Measurements from ENCODE around the gene HNF1B.

Gene HNF1B

GRCh38 chr17:37702598-37702997 is 42.3 kb downstream of the HNF1B start:
- Histone ChIP-seq H3K27ac (no peak overlapping the region), H4K20me1 (ENCODE audit: insufficient read depth) (no peaks in the 10 kb centered on the region), H3K4me2 (no peak overlapping the region), H3K79me2 (ENCODE audit: insufficient read depth, low read depth) (no peaks in the 10 kb centered on the region), H3K36me3 (ENCODE audit: insufficient read depth) (no peaks in the 10 kb centered on the region), H3K9ac (no peak overlapping the region), H3K4me3 (IDR thresholded peaks at IDR 0.05; ENCODE audit: insufficient read depth, low read depth, low read length) (no peak overlapping the region), H3K27me3 (ENCODE audit: insufficient read depth, low read depth) (no peaks in the 10 kb centered on the region), H3K4me1 (ENCODE audit: low read depth, poor library complexity, severe bottlenecking) (no peaks in the 10 kb centered on the region), H2AFZ (ENCODE audit: low read depth) (no peak overlapping the region)
- TF ChIP-seq CTCF (conservative IDR thresholded peaks at IDR 0.05; ENCODE audit: low read depth, low read length), result no peak

GRCh38 chr17:37701496-37701898 is 43.4 kb downstream of the HNF1B start:
- Histone ChIP-seq H3K4me2 (no peak overlapping the region), H3K27ac (no peak overlapping the region), H4K20me1 (ENCODE audit: insufficient read depth) (no peaks in the 10 kb centered on the region), H3K4me1 (ENCODE audit: low read depth, poor library complexity, severe bottlenecking) (no peaks in the 10 kb centered on the region), H3K79me2 (ENCODE audit: insufficient read depth, low read depth) (no peaks in the 10 kb centered on the region), H3K9ac (no peak overlapping the region), H3K36me3 (ENCODE audit: insufficient read depth) (no peaks in the 10 kb centered on the region), H2AFZ (ENCODE audit: low read depth) (peak overlapping the region; percentile 20; the same call in 1 of the 2 replicates), H3K4me3 (IDR thresholded peaks at IDR 0.05; ENCODE audit: insufficient read depth, low read depth, low read length) (no peak overlapping the region), H3K27me3 (ENCODE audit: insufficient read depth, low read depth) (no peaks in the 10 kb centered on the region)
- TF ChIP-seq CTCF (conservative IDR thresholded peaks at IDR 0.05; ENCODE audit: low read depth, low read length), result peak; percentile 90

GRCh38 chr17:37700881-37701280 is 44.0 kb downstream of the HNF1B start:
- Histone ChIP-seq H2AFZ (ENCODE audit: low read depth) (no peak overlapping the region), H3K27ac (no peak overlapping the region), H3K79me2 (ENCODE audit: insufficient read depth, low read depth) (no peaks in the 10 kb centered on the region), H4K20me1 (ENCODE audit: insufficient read depth) (no peaks in the 10 kb centered on the region), H3K36me3 (ENCODE audit: insufficient read depth) (no peaks in the 10 kb centered on the region), H3K4me2 (no peak overlapping the region), H3K4me1 (ENCODE audit: low read depth, poor library complexity, severe bottlenecking) (no peaks in the 10 kb centered on the region), H3K9ac (no peak overlapping the region), H3K4me3 (IDR thresholded peaks at IDR 0.05; ENCODE audit: insufficient read depth, low read depth, low read length) (no peak overlapping the region), H3K27me3 (ENCODE audit: insufficient read depth, low read depth) (no peaks in the 10 kb centered on the region)
- TF ChIP-seq CTCF (conservative IDR thresholded peaks at IDR 0.05; ENCODE audit: low read depth, low read length), result no peak

- H3K27me3 ChIP-seq (ENCODE audit: insufficient read depth, low read depth), result no peaks in the 10 kb centered on the region
- TF ChIP-seq CTCF (conservative IDR thresholded peaks at IDR 0.05; ENCODE audit: low read depth, low read length), result no peak
- H3K9ac ChIP-seq, result no peak overlapping the region
- H3K4me1 ChIP-seq (ENCODE audit: low read depth, poor library complexity, severe bottlenecking), result no peaks in the 10 kb centered on the region
- no peaks in the 10 kb centered on the region for H4K20me1 ChIP-seq (ENCODE audit: insufficient read depth)
- H3K79me2 ChIP-seq (ENCODE audit: insufficient read depth, low read depth), result no peaks in the 10 kb centered on the region
- no peak overlapping the region for H2AFZ ChIP-seq (ENCODE audit: low read depth)
- no peaks in the 10 kb centered on the region for H3K36me3 ChIP-seq (ENCODE audit: insufficient read depth)
- H3K4me2 ChIP-seq, result no peak overlapping the region
- H3K27ac ChIP-seq, result no peak overlapping the region
- no peak overlapping the region for H3K4me3 ChIP-seq (IDR thresholded peaks at IDR 0.05; ENCODE audit: insufficient read depth, low read depth, low read length)
Measured at GRCh38 chr17:37699285-37699973, 45.4 kb downstream of the HNF1B start.
